GM12878 (cell line): ENCODE measurements around the gene MACROD2.

Experiments used
- CREB1 ChIP-seq: IDR thresholded peaks from 2 replicates; pipeline ENCODE4 v1.6.1; 2012; ENCODE audit warnings: low read depth, mild to moderate bottlenecking, inconsistent platforms
- FOXK2 ChIP-seq: fragments of 450-650 bp; IDR thresholded peaks from 2 replicates; pipeline ENCODE4 v1.6.1; 2017; ENCODE audit warnings: mild to moderate bottlenecking, moderate library complexity
- SIN3A ChIP-seq: IDR thresholded peaks from 2 replicates; pipeline ENCODE4 v1.6.1; 2012; ENCODE audit warnings: low read depth, low read length, improper control_type of control experiment
- YY1 ChIP-seq: IDR thresholded peaks from 2 replicates; pipeline ENCODE4 v1.6.1; 2011; ENCODE audit warnings: low read depth, mild to moderate bottlenecking, low read length
- ZNF384 ChIP-seq: IDR thresholded peaks from 2 replicates; pipeline ENCODE4 v1.6.1; 2012; ENCODE audit warnings: low read depth, mild to moderate bottlenecking, low read length, improper control_type of control experiment, borderline replicate concordance

- TF ChIP-seq FOXK2 (no peak), CREB1 (0 out of 2 replicates have a peak, but pooled peaks have one; percentile 38), ZNF384 (no peak), YY1 (no peak), SIN3A (no peak)
These were observed 1569.7 kb downstream of the MACROD2 start for GRCh38 chr20:15564981-15565380.
